Measurements from ENCODE around the gene IKZF2.

The IKZF2 gene

GRCh38 chr2:213157242-213157641 is 5.8 kb upstream of the IKZF2 start:
- no peak overlapping the region for H3K4me3 ChIP-seq
- no peak for TF ChIP-seq CTCF (IDR thresholded peaks at IDR 0.05)
- no peak for DNase-seq (ENCODE audit: low spot score)
- H3K27ac ChIP-seq: no peak overlapping the region

- no peak for DNase-seq (ENCODE audit: low spot score)
Observed at GRCh38 chr2:213156717-213157116, 5.3 kb upstream of the IKZF2 start.

GRCh38 chr2:213152888-213153287 is 1.5 kb upstream of the IKZF2 start:
- no peak for DNase-seq (ENCODE audit: low spot score)
- Histone ChIP-seq H3K27ac (peak overlapping the region; percentile 98), H3K4me3 (peak overlapping the region; percentile 95)
- no peak for TF ChIP-seq CTCF (IDR thresholded peaks at IDR 0.05)

More at GRCh38 chr2:213156717-213157116, 5.3 kb upstream of the IKZF2 start:
- H3K4me3 ChIP-seq: no peak overlapping the region
- TF ChIP-seq CTCF (IDR thresholded peaks at IDR 0.05): no peak
- no peak overlapping the region for H3K27ac ChIP-seq

- TF ChIP-seq CTCF (IDR thresholded peaks at IDR 0.05): no peak
- H3K27ac ChIP-seq: peak overlapping the region; percentile 98
Observed at GRCh38 chr2:213152065-213152794, 818 bp upstream of the IKZF2 start.

GRCh38 chr2:213150315-213151097 is 906 bp downstream of the IKZF2 start:
- peak overlapping the region; percentile 95 for H3K4me3 ChIP-seq
- peak overlapping the region; percentile 53 to 98 for H3K27ac ChIP-seq
- no peak for DNase-seq (ENCODE audit: low spot score)
- no peak for TF ChIP-seq CTCF (IDR thresholded peaks at IDR 0.05)

More at GRCh38 chr2:213152065-213152794, 818 bp upstream of the IKZF2 start:
- H3K4me3 ChIP-seq: peak overlapping the region; percentile 95
- DNase-seq (ENCODE audit: low spot score): peak; percentile 88

- TF ChIP-seq CTCF (IDR thresholded peaks at IDR 0.05): no peak
- no peak for DNase-seq (ENCODE audit: low spot score)
- H3K4me3 ChIP-seq: peak overlapping the region; percentile 95
- H3K27ac ChIP-seq: peak overlapping the region; percentile 53 to 86
Observed at GRCh38 chr2:213149949-213150314, 1.5 kb downstream of the IKZF2 start.
